Measurements from ENCODE around the gene GPR33. TPM values are rescaled to one million over a fixed set of nuclear protein-coding genes. Genes with fewer than 3 reads are reported as not detected.
"Not testable (repeated sequence)": the region's sequence is repeated elsewhere in the genome, so short reads cannot be mapped to it uniquely, and the experiment has no call there.

The GPR33 gene
- total RNA-seq, 4 donors from 2014 or later = not detected

DNA sequence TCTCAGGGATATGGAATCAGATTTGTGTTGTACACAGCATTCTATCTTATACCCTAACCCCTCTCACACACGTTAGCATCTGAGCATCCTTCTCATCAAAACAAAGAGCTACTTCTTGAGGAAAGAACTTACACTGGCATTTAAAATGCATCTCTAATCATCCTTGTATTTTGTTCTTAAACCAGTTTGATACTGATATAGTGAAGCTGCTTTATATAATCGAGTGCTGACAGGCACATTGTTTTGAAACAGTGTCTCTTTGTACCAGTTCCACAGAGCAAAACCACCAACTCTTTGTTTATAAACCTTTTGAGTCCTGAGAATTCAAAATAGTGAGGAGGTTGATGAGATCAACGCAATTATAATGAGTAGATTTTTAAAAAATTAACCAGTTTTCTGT is 8.8 kb downstream of the GPR33 start:
- no peak for TF ChIP-seq POLR2A (IDR thresholded peaks at IDR 0.05)
- TF ChIP-seq, protein P1, sequence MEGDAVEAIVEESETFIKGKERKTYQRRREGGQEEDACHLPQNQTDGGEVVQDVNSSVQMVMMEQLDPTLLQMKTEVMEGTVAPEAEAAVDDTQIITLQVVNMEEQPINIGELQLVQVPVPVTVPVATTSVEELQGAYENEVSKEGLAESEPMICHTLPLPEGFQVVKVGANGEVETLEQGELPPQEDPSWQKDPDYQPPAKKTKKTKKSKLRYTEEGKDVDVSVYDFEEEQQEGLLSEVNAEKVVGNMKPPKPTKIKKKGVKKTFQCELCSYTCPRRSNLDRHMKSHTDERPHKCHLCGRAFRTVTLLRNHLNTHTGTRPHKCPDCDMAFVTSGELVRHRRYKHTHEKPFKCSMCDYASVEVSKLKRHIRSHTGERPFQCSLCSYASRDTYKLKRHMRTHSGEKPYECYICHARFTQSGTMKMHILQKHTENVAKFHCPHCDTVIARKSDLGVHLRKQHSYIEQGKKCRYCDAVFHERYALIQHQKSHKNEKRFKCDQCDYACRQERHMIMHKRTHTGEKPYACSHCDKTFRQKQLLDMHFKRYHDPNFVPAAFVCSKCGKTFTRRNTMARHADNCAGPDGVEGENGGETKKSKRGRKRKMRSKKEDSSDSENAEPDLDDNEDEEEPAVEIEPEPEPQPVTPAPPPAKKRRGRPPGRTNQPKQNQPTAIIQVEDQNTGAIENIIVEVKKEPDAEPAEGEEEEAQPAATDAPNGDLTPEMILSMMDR (IDR thresholded peaks at IDR 0.05) = no peak
- no peak for DNase-seq
- H3K9me3 ChIP-seq = no peaks in the 10 kb centered on the region
- no peak overlapping the region for H3K27ac ChIP-seq
- no peaks in the 10 kb centered on the region for H3K27me3 ChIP-seq
- no peaks in the 10 kb centered on the region for H3K36me3 ChIP-seq
- H3K4me3 ChIP-seq = no peak overlapping the region
- H3K4me1 ChIP-seq = no peaks in the 10 kb centered on the region

DNA sequence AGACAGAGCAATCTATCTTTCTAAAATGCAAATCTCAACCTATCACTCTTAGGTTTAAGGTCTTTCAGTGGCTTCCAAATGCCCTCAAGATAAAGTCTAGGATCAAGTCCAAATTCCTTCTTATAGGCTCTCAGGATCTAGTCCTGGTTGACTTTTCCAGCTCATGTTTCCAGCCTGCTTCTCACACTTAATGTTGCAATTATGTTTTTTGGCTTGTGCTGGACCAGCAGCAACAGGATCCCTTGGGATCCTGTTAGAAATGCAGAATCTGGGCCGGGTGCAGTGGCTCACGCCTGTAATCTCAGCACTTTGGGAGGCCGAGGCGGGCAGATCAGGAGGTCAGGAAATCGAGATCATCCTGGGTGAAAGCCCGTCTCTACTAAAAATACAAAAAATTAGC is 10.6 kb downstream of the GPR33 start:
- DNase-seq = no peak
- H3K4me3 ChIP-seq = no peak overlapping the region
- no peaks in the 10 kb centered on the region for H3K36me3 ChIP-seq
- H3K9me3 ChIP-seq = no peaks in the 10 kb centered on the region
- H3K4me1 ChIP-seq = no peaks in the 10 kb centered on the region
- H3K27ac ChIP-seq = no peak overlapping the region
- H3K27me3 ChIP-seq = no peaks in the 10 kb centered on the region
- TF ChIP-seq, protein P1 (IDR thresholded peaks at IDR 0.05) = no peak
- no peak for TF ChIP-seq POLR2A (IDR thresholded peaks at IDR 0.05)

DNA sequence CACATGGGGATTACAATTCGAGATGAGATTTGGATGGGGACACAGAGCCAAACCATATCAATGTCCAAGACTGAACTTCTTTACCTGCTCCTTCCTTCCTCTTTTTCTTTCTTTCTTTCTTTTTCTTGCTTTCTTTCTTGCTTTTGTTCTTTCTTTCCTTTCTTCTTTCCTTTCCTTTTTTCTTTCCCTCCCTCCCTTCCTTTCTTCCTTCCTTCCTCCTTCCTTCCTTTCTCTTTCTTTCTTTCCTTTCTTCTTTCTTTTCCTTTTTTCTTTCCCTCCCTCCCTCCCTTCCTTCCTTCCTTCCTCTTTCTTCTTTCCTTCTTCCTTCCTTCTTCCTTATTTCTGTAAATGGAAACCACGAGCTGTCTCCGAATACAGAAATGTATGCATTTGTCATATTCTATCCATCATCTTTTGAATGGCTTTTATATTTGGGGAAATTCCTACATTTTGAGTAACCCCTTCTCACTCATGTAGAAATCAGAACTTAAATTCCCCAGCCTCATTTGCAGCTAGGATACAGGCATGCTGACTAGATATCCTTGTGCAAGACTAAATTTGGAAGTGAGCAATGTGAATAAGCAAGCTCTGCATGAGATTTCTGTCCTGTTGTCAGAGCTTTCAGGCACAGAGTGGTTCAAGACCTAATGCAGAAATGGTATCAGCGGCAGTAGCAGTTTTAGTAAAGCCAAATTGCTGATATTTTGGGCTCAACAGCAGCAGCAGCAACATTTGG is 11.5 kb downstream of the GPR33 start:
- Histone ChIP-seq H3K27me3 (no peaks in the 10 kb centered on the region), H3K4me3 (no peak overlapping the region), H3K4me1 (no peaks in the 10 kb centered on the region), H3K36me3 (no peaks in the 10 kb centered on the region), H3K27ac (no peak overlapping the region), H3K9me3 (no peaks in the 10 kb centered on the region)
- DNase-seq = no peak
- TF ChIP-seq, protein P1 (IDR thresholded peaks at IDR 0.05) = no peak
- no peak for TF ChIP-seq POLR2A (IDR thresholded peaks at IDR 0.05)

DNA sequence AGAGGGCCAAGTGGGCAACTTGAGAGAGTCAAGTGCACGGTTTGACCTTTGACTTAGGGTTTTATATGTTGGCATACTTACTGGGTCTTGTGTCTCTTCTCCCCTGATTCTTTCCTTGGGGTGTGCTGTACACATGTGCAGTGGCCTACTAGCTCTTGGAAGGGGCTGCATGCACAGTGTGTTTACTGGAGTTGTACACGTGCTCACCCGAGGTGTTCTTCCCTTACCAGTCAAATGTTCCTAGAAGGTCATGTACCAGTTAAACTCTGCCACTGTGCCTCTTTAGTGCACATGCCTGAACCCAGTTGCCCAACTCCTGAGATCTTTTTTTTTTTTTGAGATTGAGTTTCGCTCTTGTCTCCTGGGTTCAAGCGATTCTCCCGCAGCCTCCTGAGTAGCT is 21.3 kb downstream of the GPR33 start:
- Histone ChIP-seq H3K4me3 (no peak overlapping the region), H3K27me3 (no peaks in the 10 kb centered on the region), H3K27ac (no peak overlapping the region), H3K36me3 (no peaks in the 10 kb centered on the region), H3K9me3 (no peaks in the 10 kb centered on the region), H3K4me1 (no peaks in the 10 kb centered on the region)
- DNase-seq = no peak
- no peak for TF ChIP-seq POLR2A (IDR thresholded peaks at IDR 0.05)
- TF ChIP-seq, protein P1 (IDR thresholded peaks at IDR 0.05) = no peak

DNA sequence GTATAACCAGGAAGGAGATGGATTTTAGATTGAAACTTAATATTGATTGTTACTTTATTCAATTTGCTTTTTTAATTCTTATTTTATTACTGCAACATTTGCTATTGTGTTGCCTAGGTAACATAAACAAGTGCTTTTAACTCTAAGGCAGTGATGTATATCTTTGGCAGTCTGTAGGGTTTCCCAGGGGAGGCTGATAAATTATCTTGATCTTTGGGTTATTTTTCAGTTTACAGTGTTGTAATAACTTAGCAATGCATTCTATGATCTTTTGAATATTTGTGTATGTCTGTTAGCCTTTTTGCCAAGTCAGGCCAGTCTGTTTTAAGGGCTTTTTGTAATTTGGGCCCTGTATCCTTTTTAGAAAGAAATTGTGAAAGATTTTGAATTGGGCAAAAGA is 22.7 kb downstream of the GPR33 start:
- DNase-seq = no peak
- Histone ChIP-seq H3K27ac (no peak overlapping the region), H3K36me3 (no peaks in the 10 kb centered on the region), H3K27me3 (no peaks in the 10 kb centered on the region), H3K9me3 (no peaks in the 10 kb centered on the region), H3K4me3 (no peak overlapping the region), H3K4me1 (no peaks in the 10 kb centered on the region)
- no peak for TF ChIP-seq POLR2A (IDR thresholded peaks at IDR 0.05)
- TF ChIP-seq, protein P1 (IDR thresholded peaks at IDR 0.05) = no peak

DNA sequence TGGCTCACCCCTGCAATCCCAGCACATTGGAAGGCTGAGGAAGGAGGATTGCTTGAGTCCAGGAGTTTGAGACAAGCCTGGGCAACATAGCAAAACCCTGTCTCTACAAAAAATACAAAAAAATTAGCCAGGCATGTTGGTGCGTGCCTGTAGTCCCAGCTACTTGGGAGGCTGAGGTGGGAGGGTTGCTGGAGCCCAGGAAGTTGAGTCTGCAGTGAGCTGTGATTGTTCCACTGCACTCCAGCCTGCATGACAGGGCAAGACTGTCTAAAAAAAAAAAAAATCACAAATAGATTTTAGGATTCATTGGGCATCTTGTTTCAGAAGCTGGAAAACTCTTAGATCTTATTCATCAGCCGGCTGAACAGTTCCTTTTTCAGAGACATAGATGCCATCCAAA is 25.4 kb downstream of the GPR33 start:
- not testable (repeated sequence) for H3K9me3 ChIP-seq, DNase-seq, H3K4me1 ChIP-seq, H3K27me3 ChIP-seq, H3K36me3 ChIP-seq, H3K4me3 ChIP-seq, H3K27ac ChIP-seq
